OCI-LY1 (cell line): ENCODE measurements around the gene ENPEP.

Experiments
- CTCF ChIP-seq: fragments of 200-600 bp; sonication (generic), shearing (Covaris generic); IDR thresholded peaks from 2 replicates; pipeline ENCODE4 v1.5.1; 2017; ENCODE audit warnings: mild to moderate bottlenecking, antibody characterized with exemption, low read length, moderate library complexity, mixed read lengths
- EZH2 ChIP-seq: fragments of 200-600 bp; sonication (generic), shearing (Covaris generic); IDR thresholded peaks from 2 replicates; pipeline ENCODE4 v1.8.0; 2017; ENCODE audit warnings: borderline replicate concordance, mixed run types, mild to moderate bottlenecking, antibody characterized with exemption, low read length, moderate library complexity, mixed read lengths

GRCh38 chr4:110480031-110480549 lies 4.1 kb downstream of the ENPEP start:
- TF ChIP-seq CTCF (no peak), EZH2 (no peak)
